Liver (tissue), 9 donors: ENCODE results near the gene EPB41L1. TPM values are rescaled to one million over a fixed set of nuclear protein-coding genes. Genes with fewer than 3 reads are reported as not detected.

ENCODE experiments used
- DNase-seq: peaks from one replicate; pipeline ENCODE4 v3.0.0-alpha.2; 2017; ENCODE audit warnings: low spot score
- H3K27ac ChIP-seq, 2 donors: one replicate each; pipeline ENCODE4 v1.7.0; 2013; ENCODE audit warnings: inconsistent platforms in 2 of 2, low read length in 2 of 2, control low read depth in 1 of 2, low read depth in 1 of 2, mild to moderate bottlenecking in 1 of 2
- H3K27me3 ChIP-seq, 4 donors: one replicate each; pipeline versions ENCODE4 v1.6.1 to v1.7.0; 2013; ENCODE audit warnings: low read length in 3 of 4, inconsistent platforms in 1 of 4, mild to moderate bottlenecking in 1 of 4, moderate library complexity in 1 of 4; ENCODE audit not compliant: control insufficient read depth in 4 of 4, insufficient read depth in 4 of 4
- H3K36me3 ChIP-seq, 4 donors: one replicate each; pipeline versions ENCODE4 v1.6.1 to v1.7.0; 2013; ENCODE audit warnings: low read length in 3 of 4, mild to moderate bottlenecking in 3 of 4, low read depth in 1 of 4, moderate library complexity in 1 of 4; ENCODE audit not compliant: control insufficient read depth in 4 of 4, insufficient read depth in 3 of 4
- H3K4me1 ChIP-seq, 4 donors: one replicate each; pipeline versions ENCODE4 v1.6.1 to v1.7.0; 2013; ENCODE audit warnings: low read length in 3 of 4, mild to moderate bottlenecking in 3 of 4, moderate library complexity in 1 of 4; ENCODE audit not compliant: control insufficient read depth in 4 of 4, insufficient read depth in 4 of 4
- H3K4me3 ChIP-seq, 3 donors: one replicate each; pipeline versions ENCODE4 v1.6.1 to v1.7.0; 2013; ENCODE audit warnings: low read length in 3 of 3, control low read depth in 1 of 3, low read depth in 1 of 3, mild to moderate bottlenecking in 1 of 3
- H3K9ac ChIP-seq, 2 donors: one replicate each; pipeline ENCODE4 v1.7.0; 2013; ENCODE audit warnings: low read length in 2 of 2, mild to moderate bottlenecking in 2 of 2, moderate library complexity in 2 of 2, control low read depth in 1 of 2, low read depth in 1 of 2
- H3K9me3 ChIP-seq, 4 donors: one replicate each; pipeline versions ENCODE4 v1.6.1 to v1.7.0; 2013; ENCODE audit warnings: low read length in 3 of 4; ENCODE audit not compliant: control insufficient read depth in 4 of 4
- FOXA1 ChIP-seq: IDR thresholded peaks from 2 replicates; pipeline ENCODE4 v1.6.1; 2016; ENCODE audit warnings: antibody characterized with exemption
- GABPA ChIP-seq, 2 donors: IDR thresholded peaks in 1 of 2; conservative IDR thresholded peaks in 1 of 2; 2 replicates each; pipeline ENCODE4 v1.6.1; 2016; ENCODE audit warnings: antibody characterized with exemption in 2 of 2, mild to moderate bottlenecking in 1 of 2, moderate library complexity in 1 of 2
- HNF4A ChIP-seq, 2 donors: conservative IDR thresholded peaks; 2 replicates each; pipeline ENCODE4 v1.6.1; 2016; ENCODE audit warnings: antibody characterized with exemption in 2 of 2, mild to moderate bottlenecking in 2 of 2
- JUND ChIP-seq, 2 donors: IDR thresholded peaks; 2 replicates each; pipeline ENCODE4 v1.6.1; 2016; ENCODE audit warnings: antibody characterized with exemption in 2 of 2
- MAX ChIP-seq: IDR thresholded peaks from 2 replicates; pipeline ENCODE4 v1.6.1; 2016; ENCODE audit warnings: antibody characterized with exemption
- NR2F2 ChIP-seq: IDR thresholded peaks from 2 replicates; pipeline ENCODE4 v1.6.1; 2016; ENCODE audit warnings: antibody characterized with exemption
- RXRA ChIP-seq, 2 donors: IDR thresholded peaks; 2 replicates each; pipeline ENCODE4 v1.6.1; 2017 to 2018; ENCODE audit warnings: antibody characterized with exemption in 2 of 2, mild to moderate bottlenecking in 1 of 2
- TAF1 ChIP-seq: conservative IDR thresholded peaks from 2 replicates; pipeline ENCODE4 v1.6.1; 2016; ENCODE audit warnings: antibody characterized with exemption, mild to moderate bottlenecking
- YY1 ChIP-seq: IDR thresholded peaks from 2 replicates; pipeline ENCODE4 v1.6.1; 2016; ENCODE audit warnings: antibody characterized with exemption, mild to moderate bottlenecking
- WGBS: extraction: QIAGEN DNeasy Blood & Tissue Kit; methylation state at CpG from one replicate; pipeline ENCODE4 v1.1.7; 2013; 5-methylcytosine and 5-hydroxymethylcytosine counted together
- polyA plus RNA-seq, 2 donors: library from polyadenylated mRNA; stranded (reverse) in 1 of 2; unstranded in 1 of 2; fragments of 200-250 nt in 1 of 2; fragments of >200 nt in 1 of 2; fragmentation: Nextera tagmentation in 1 of 2; extraction: Ambion mirVana in 1 of 2; gene quantifications; one replicate each; pipeline versions ENCODE4 v1.2.1 to v1.2.3, GENCODE V29; 2013 to 2015
- total RNA-seq, 2 donors: library from RNA; depleted of rRNA; stranded (reverse); fragments of >200 nt; gene quantifications; one replicate each; pipeline ENCODE4 v1.2.3, GENCODE V29; 2014
- TF ChIP-seq, protein P1 (sequence below): IDR thresholded peaks from 2 replicates; pipeline ENCODE4 v1.6.1; 2016; ENCODE audit warnings: antibody characterized with exemption
- TF ChIP-seq, protein P2 (sequence below): IDR thresholded peaks from 2 replicates; pipeline ENCODE4 v1.6.1; 2016; ENCODE audit warnings: antibody characterized with exemption
- TF ChIP-seq, protein P3 (sequence below): fragments of 150-350 bp; IDR thresholded peaks from 2 replicates; pipeline ENCODE4 v1.5.1; 2017; ENCODE audit warnings: improper control_type of control experiment, low read depth, low read length; ENCODE audit not compliant: missing input control
- donor health status: healthy.
- donor health status: healthy.
- donor health status: healthy.
- donor health status: healthy.
- donor health status: healthy.

EPB41L1 gene
- total and polyA plus RNA-seq, 4 donors, result 2.4 to 11.9 (median 4.3) TPM

GRCh38 chr20:36173451-36173933, 19.0 kb downstream of the EPB41L1 start:
- TF ChIP-seq NR2F2 (peak; percentile 91), TAF1 (no peak), YY1 (no peak), RXRA (IDR thresholded peaks at IDR 0.05) (peak; percentile 41 to 42)
- TF ChIP-seq, protein P1, sequence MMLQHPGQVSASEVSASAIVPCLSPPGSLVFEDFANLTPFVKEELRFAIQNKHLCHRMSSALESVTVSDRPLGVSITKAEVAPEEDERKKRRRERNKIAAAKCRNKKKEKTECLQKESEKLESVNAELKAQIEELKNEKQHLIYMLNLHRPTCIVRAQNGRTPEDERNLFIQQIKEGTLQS, result no peak
- no peaks in the 10 kb centered on the region for H3K9me3 ChIP-seq
- H3K4me1 ChIP-seq, result no peaks in the 10 kb centered on the region
- no peak overlapping the region for H3K4me3 ChIP-seq
- no peaks in the 10 kb centered on the region for H3K27me3 ChIP-seq
- no peak overlapping the region for H3K27ac ChIP-seq
- H3K9ac ChIP-seq, result no peak overlapping the region
- WGBS, result 57% methylated on average over 11 of the region's 11 CpGs
- no peaks in the 10 kb centered on the region for H3K36me3 ChIP-seq
- no peak for DNase-seq

DNA sequence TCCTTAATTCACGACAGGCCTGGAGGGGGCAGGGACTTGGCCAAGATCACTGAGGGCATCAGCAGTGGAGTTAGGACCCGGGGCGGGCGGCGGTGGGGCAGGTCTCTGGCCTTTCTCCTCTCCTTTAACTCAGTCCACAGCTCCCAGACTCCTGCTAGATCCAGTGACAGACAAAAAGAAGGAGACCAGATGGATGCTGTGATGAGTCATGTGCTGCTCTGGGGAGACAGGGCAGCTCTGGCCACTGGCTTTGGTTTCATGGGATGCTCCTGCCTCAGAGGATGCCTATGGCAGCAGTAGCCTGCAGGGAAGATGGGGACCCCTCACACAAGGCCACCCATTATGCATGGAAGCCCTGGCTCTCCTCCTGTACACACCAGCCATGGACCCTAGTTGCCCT, 20.5 kb downstream of the EPB41L1 start:
- Histone ChIP-seq H3K36me3 (no peaks in the 10 kb centered on the region), H3K9ac (no peak overlapping the region), H3K9me3 (no peaks in the 10 kb centered on the region), H3K4me3 (no peak overlapping the region), H3K4me1 (no peaks in the 10 kb centered on the region), H3K27me3 (no peaks in the 10 kb centered on the region), H3K27ac (no peak overlapping the region)
- no peak for TF ChIP-seq FOXA1
- TF ChIP-seq, protein P2, sequence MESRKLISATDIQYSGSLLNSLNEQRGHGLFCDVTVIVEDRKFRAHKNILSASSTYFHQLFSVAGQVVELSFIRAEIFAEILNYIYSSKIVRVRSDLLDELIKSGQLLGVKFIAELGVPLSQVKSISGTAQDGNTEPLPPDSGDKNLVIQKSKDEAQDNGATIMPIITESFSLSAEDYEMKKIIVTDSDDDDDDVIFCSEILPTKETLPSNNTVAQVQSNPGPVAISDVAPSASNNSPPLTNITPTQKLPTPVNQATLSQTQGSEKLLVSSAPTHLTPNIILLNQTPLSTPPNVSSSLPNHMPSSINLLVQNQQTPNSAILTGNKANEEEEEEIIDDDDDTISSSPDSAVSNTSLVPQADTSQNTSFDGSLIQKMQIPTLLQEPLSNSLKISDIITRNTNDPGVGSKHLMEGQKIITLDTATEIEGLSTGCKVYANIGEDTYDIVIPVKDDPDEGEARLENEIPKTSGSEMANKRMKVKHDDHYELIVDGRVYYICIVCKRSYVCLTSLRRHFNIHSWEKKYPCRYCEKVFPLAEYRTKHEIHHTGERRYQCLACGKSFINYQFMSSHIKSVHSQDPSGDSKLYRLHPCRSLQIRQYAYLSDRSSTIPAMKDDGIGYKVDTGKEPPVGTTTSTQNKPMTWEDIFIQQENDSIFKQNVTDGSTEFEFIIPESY, result no peak
- no peak for TF ChIP-seq TAF1
- TF ChIP-seq HNF4A (conservative IDR thresholded peaks at IDR 0.05), result no peak
- TF ChIP-seq JUND (IDR thresholded peaks at IDR 0.05), result no peak
- TF ChIP-seq, protein P1, result no peak
- TF ChIP-seq MAX, result no peak
- TF ChIP-seq GABPA (IDR thresholded peaks at IDR 0.05 in 1 of 2, conservative IDR thresholded peaks at IDR 0.05 in 1 of 2), result no peak
- WGBS, result 96% methylated on average over 5 of the region's 5 CpGs
- no peak for DNase-seq

DNA sequence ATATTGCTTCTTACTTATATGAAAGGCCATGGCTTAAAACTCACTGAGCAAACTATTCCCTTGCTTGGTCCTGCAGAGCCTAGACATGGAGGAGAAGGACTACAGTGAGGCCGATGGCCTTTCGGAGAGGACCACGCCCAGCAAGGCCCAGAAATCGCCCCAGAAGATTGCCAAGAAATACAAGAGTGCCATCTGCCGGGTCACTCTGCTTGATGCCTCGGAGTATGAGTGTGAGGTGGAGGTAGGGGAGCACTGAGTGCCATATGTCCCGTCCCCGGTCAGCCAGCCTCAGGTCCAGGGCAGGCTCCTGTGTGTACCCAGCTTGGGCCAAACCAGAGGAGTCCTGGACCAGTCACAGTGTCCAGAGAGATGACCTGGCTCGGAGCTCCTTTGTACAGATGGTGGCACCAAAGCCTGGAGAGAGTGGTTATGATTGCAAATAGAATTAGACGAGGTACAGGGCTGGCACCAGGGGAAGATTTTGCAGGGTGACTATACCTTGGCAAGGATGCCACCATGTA, 21.0 kb downstream of the EPB41L1 start:
- H3K4me1 ChIP-seq, result no peaks in the 10 kb centered on the region
- TF ChIP-seq YY1 (no peak), RXRA (IDR thresholded peaks at IDR 0.05) (no peak), JUND (IDR thresholded peaks at IDR 0.05) (no peak), MAX (no peak), HNF4A (conservative IDR thresholded peaks at IDR 0.05) (no peak), GABPA (IDR thresholded peaks at IDR 0.05 in 1 of 2, conservative IDR thresholded peaks at IDR 0.05 in 1 of 2) (no peak)
- TF ChIP-seq, protein P3, sequence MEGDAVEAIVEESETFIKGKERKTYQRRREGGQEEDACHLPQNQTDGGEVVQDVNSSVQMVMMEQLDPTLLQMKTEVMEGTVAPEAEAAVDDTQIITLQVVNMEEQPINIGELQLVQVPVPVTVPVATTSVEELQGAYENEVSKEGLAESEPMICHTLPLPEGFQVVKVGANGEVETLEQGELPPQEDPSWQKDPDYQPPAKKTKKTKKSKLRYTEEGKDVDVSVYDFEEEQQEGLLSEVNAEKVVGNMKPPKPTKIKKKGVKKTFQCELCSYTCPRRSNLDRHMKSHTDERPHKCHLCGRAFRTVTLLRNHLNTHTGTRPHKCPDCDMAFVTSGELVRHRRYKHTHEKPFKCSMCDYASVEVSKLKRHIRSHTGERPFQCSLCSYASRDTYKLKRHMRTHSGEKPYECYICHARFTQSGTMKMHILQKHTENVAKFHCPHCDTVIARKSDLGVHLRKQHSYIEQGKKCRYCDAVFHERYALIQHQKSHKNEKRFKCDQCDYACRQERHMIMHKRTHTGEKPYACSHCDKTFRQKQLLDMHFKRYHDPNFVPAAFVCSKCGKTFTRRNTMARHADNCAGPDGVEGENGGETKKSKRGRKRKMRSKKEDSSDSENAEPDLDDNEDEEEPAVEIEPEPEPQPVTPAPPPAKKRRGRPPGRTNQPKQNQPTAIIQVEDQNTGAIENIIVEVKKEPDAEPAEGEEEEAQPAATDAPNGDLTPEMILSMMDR, result no peak
- TF ChIP-seq, protein P1, result no peak
- TF ChIP-seq, protein P2, result no peak
- no peaks in the 10 kb centered on the region for H3K9me3 ChIP-seq
- 93% methylated on average over 10 of the region's 10 CpGs for WGBS
- no peak overlapping the region for H3K9ac ChIP-seq
- no peaks in the 10 kb centered on the region for H3K36me3 ChIP-seq
- DNase-seq, result no peak
- no peak overlapping the region for H3K27ac ChIP-seq
- no peak overlapping the region for H3K4me3 ChIP-seq
- no peaks in the 10 kb centered on the region for H3K27me3 ChIP-seq
